GM21529 (cell line): ENCODE data around the gene NUCKS1.

Experiments used
- ATAC-seq: cut with Tn5 transposase; IDR thresholded peaks from one replicate; pipeline ENCODE4 v1.9.1; 2021; ENCODE audit not compliant: unreplicated experiment

NUCKS1 gene

DNA sequence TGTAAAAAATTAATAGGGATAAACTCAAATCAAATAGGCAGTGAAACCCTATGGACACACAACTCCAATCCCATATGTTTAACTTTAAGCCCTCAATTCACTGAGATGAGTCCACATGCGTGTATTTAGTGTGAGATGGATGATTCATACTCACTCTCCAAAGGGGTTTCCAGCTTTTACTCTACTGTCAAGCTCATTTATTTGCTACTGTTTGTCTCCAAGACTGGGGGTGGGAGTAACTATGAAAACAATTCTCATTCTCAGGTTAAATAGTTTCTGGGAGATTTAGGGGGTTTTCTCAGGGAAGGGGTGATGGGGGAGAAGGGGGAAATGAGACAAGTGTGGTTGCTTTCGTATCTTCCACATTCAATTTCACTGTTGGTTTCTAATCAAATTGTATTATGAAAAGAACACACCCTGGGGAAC, 22.6 kb upstream of the NUCKS1 start:
- ATAC-seq: no peak

DNA sequence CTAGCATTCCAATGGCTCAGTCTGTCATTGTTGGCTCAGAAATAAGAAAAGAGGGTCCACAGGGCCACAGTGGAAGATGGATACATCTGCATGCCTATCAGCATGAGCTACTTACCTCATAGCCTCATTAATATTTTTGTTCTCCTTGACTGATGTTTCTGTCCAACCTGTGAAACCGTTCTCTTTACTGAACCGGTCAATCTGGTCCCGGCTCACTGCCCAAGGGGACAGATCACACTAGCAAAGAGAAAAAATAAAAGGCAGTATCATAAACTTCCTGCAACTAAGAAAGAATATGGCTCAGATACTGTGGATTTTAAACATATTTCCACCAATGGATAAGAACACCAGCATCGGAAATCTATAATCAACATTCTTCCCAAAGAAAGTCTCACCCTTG, 20.6 kb upstream of the NUCKS1 start:
- ATAC-seq: no peak

DNA sequence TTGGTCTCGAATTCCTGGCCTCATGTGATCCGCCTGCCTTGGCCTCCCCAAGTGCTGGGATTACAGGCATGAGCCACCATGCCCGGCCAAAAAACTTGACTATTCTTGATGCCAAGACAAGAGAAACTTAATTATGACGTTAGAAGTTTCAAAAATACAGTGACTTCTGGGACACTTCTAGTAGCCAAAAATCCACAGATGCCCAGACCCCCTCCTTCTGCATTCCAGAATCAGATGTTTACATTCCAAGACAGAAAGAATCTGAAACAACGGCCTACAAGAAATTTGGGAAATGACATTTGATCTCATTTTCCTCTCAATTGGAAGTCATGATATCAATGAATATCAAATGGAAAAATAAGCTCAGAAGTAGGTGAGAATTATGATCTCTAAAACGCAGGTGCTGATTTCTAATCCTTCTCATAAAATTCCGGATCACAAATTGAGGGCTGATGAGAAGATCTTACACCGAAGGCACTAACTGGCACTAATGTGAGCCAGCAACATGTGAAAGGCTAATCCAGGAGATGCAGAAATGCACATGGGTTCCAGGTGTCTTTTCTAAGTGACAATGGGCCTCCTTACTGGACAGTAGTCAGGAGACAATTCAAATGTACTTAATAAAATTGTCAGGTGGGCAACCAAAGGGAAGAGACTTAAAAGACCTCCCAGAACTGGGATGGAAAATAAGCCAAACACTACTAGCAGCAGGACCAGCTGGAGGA, 19.8 kb upstream of the NUCKS1 start:
- ATAC-seq: no peak

- no peak for ATAC-seq
Observed at GRCh38 chr1:205767248-205767647, 17.3 kb upstream of the NUCKS1 start.

- no peak for ATAC-seq
Observed at GRCh38 chr1:205766570-205766969, 16.6 kb upstream of the NUCKS1 start.

DNA sequence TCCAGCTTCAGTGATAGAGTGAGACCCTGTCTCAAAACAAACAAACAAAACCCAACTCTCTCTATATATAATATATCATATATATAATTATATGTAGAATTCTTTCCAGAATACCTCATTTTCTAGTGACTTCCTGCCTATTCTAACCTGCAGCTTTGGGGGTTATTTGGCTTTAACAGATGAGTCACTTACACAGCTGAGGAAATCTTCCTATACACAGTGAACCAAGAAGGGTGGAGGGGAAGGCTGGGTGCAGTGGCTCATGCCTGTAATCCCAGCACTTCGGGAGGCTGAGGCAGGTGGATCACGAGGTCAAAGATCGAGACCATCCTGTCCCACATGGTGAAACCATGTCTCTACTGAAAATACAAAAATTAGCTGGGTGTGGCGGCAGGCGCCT, 16.1 kb upstream of the NUCKS1 start:
- no peak for ATAC-seq

- no peak for ATAC-seq
Observed at GRCh38 chr1:205764578-205764977, 14.6 kb upstream of the NUCKS1 start.

DNA sequence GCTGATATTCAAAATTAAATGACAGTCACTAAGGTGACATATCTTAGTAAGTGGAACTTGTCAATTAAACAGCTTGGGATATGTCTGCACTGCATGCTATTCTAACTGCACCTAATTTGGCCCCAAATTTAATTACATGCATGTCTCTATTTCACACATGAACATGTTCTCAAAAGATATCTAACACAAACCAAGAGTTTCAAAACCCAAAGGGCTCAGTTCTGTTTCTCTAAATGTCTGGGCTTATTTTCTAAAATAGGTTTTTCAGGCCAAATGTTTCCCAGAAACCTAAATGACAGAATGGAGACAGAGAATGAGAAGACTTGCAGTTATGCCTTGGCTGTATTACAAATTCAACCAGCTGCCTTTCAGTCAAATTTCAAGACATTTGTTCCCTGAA, 14.0 kb upstream of the NUCKS1 start:
- no peak for ATAC-seq

DNA sequence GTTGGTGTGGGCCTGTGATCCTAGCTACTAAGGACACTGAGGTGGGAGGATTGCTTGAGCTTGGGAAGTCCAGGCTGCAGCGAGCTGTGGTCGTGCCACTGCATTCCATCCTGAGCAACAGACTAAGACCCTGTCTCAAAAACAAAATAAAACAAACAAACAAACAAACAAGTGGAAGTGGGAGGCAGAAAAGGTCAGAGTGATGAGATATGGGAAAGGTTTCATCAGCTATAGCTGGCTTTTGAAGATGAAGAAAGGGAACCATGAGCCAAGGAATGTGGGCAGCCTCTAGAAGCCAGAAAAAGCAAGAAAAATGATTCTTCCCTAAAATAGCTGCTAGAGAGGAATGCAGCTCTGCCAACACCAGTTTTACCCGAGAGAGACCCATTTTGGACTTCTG, 10.6 kb upstream of the NUCKS1 start:
- ATAC-seq: no peak

DNA sequence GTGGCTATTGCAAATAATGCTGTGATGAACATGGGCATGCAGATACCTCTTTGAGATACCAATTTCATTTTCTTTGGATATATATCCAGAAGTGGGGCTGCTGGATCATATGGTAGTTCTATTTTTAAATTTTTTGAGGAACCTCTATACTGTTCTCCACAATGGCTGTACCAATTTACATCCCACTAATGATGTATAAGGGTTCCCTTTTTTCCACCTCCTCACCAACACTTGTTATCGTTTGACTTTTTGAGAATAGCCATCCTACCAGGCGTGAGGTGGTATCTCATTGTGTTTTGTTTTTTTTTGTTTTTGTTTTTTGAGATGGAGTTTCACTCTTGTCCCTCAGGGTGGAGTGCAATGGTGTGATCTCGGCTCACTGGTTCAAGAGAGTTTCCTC, 6.6 kb upstream of the NUCKS1 start:
- no peak for ATAC-seq

- no peak for ATAC-seq
Observed at GRCh38 chr1:205754857-205755256, 4.9 kb upstream of the NUCKS1 start.

DNA sequence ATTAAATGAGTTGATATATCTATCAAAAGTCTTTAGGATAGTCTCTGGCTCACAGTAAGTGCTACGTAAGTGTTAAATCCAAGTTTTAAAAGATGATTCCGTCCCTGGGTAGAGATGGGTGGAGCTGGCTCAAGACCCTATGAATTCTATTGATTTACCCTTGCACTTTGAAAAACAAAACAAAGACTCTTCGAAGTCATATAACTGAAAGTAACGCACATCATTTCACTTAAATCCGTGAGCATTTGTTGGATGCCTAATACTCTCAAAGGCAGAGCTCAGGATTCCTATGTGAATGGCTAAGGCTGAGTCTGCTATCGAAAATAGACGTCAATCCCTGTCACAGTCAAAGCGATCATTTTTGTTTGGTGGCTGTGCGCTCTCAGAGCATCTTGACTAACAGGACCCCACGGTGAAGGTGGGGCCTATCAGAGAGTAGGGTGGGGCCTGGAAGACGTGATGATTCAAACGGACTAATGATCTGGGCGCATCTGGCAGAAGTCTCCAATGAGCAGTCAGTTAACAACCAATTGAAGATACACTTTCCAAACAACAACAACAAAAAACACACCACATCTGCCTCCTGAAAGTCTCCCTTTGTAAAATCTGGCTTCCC, 1.2 kb upstream of the NUCKS1 start:
- no peak for ATAC-seq

GRCh38 chr1:205749234-205750137, 496 bp downstream of the NUCKS1 start:
- ATAC-seq: peak; percentile 73

- peak; percentile 12 for ATAC-seq
Observed at GRCh38 chr1:205748403-205749233, 1.4 kb downstream of the NUCKS1 start.

DNA sequence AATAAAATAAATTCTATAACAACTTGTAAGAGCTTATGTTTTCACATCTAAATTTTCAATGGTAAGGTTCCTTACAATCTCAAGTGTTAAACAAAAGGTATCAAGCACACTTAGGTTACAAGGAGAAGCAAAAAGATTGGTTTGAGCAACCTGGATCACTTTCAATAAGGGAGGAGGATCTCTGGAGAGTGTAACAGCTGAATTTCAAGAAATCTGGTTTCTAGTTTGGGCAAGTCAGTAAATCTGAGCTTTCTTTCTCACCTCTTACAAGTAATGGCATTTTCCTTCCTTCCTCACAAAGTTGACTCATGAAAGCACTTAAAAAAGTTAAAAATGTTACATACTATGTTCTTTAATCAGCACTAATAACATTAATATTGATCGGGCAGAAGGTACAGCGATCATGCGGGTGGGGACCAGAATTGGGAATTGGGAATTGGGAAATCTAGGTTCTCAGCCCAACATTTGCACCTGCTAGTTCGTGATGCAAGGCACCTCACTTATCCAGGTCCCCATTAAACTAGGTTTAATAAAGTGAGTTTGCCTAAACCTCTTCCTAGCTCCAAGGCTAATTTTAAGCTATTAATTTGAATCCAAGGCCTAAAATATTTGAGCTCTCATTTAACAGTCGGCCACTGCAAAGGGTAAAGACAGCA, 3.1 kb downstream of the NUCKS1 start:
- ATAC-seq: no peak

- ATAC-seq: no peak
Observed at GRCh38 chr1:205744403-205744802, 5.6 kb downstream of the NUCKS1 start.

GRCh38 chr1:205743977-205744376, 6.0 kb downstream of the NUCKS1 start:
- no peak for ATAC-seq

GRCh38 chr1:205741681-205742080, 8.3 kb downstream of the NUCKS1 start:
- ATAC-seq: no peak

- no peak for ATAC-seq
Observed at GRCh38 chr1:205739348-205740160, 10.4 kb downstream of the NUCKS1 start.

DNA sequence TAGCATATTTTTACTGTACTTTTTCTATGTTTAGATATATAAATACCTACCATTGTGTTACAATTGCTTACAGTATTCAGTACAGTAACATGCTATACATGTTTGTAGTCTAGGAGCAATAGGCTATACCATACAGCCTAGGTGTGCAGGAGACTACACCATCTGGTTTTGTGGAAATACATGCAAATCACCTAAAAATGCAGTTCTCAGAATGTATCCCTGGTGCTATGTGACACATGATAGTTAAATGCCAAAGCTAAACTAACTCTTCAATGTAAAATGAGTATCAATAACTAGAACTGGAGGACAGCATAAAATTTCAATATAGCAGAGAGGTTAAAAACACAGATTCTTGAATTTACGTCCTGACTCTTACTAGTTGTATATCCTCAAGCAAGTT, 14.8 kb downstream of the NUCKS1 start:
- ATAC-seq: no peak
